ENCODE data around the gene NCOA1.

- TF ChIP-seq, protein P1, sequence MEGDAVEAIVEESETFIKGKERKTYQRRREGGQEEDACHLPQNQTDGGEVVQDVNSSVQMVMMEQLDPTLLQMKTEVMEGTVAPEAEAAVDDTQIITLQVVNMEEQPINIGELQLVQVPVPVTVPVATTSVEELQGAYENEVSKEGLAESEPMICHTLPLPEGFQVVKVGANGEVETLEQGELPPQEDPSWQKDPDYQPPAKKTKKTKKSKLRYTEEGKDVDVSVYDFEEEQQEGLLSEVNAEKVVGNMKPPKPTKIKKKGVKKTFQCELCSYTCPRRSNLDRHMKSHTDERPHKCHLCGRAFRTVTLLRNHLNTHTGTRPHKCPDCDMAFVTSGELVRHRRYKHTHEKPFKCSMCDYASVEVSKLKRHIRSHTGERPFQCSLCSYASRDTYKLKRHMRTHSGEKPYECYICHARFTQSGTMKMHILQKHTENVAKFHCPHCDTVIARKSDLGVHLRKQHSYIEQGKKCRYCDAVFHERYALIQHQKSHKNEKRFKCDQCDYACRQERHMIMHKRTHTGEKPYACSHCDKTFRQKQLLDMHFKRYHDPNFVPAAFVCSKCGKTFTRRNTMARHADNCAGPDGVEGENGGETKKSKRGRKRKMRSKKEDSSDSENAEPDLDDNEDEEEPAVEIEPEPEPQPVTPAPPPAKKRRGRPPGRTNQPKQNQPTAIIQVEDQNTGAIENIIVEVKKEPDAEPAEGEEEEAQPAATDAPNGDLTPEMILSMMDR (IDR thresholded peaks at IDR 0.05; ENCODE audit: borderline replicate concordance, extremely low read depth, low read length, poor library complexity, severe bottlenecking), result no peak
- TF ChIP-seq EZH2 (IDR thresholded peaks at IDR 0.05; ENCODE audit: borderline replicate concordance, low read depth, low read length, severe bottlenecking), result no peak
Observed at GRCh38 chr2:24568551-24568950, 77.5 kb downstream of the NCOA1 start.
